Caco-2 (cell line): ENCODE measurements around the gene TMEM267. TPM values are rescaled to one million over a fixed set of nuclear protein-coding genes. Genes with fewer than 3 reads are reported as not detected.

Experiments
- BruUV-seq: library from RNA; stranded (reverse); fragments of 400-500 nt; replicated peaks from 2 replicates; lab custom pipeline; 2021; lab: Mats Ljungman, UMichigan
- CTCF ChIA-PET: fragments of 300-600 bp; sonication (Branson Sonifier 250); formaldehyde crosslinking; loops from one replicate; lab custom pipeline; 2022; ENCODE audit warnings: antibody characterized with exemption; lab: Charles Lee
- POLR2A ChIA-PET: fragments of 300-600 bp; sonication (Branson Sonifier 250); formaldehyde crosslinking; loops from one replicate; lab custom pipeline; 2022; ENCODE audit warnings: antibody characterized with exemption; lab: Charles Lee
- DNase-seq, 2 experiments: peaks; one replicate each; pipeline versions ENCODE4 v3.0.0 to v3.0.0-alpha.2; 2020 to 2022
- H3K27me3 ChIP-seq: replicated peaks from 2 replicates; pipeline ENCODE4 v1.6.0; 2011; ENCODE audit warnings: low read length; ENCODE audit not compliant: control insufficient read depth, insufficient read depth
- H3K36me3 ChIP-seq: 2 replicates; pipeline ENCODE4 v1.5.1; 2011; ENCODE audit warnings: low read length; ENCODE audit not compliant: control insufficient read depth, insufficient read depth
- H3K4me1 ChIP-seq: fragments of 250-450 bp; sonication (Bioruptor Pico); 2 replicates; pipeline ENCODE4 v1.5.1; 2020; ENCODE audit warnings: mild to moderate bottlenecking
- H3K4me3 ChIP-seq: 2 replicates; pipeline ENCODE4 v1.5.1; 2011; ENCODE audit warnings: low read depth, mild to moderate bottlenecking, control low read depth, low read length
- H3K9me3 ChIP-seq: fragments of 250-450 bp; sonication (Bioruptor Pico); 2 replicates; pipeline ENCODE4 v1.5.1; 2020; ENCODE audit warnings: mild to moderate bottlenecking, moderate library complexity
- H3K27ac Mint-ChIP-seq: one replicate; pipeline ENCODE4 v1.8.0; 2022; ENCODE audit warnings: mixed read lengths; ENCODE audit not compliant: unreplicated experiment
- H3K27me3 Mint-ChIP-seq: one replicate; pipeline ENCODE4 v1.8.0; 2022; ENCODE audit warnings: mixed read lengths; ENCODE audit not compliant: insufficient read depth, unreplicated experiment
- H3K36me3 Mint-ChIP-seq: one replicate; pipeline ENCODE4 v1.8.0; 2022; ENCODE audit warnings: mild to moderate bottlenecking, mixed read lengths; ENCODE audit not compliant: insufficient read depth, unreplicated experiment
- H3K4me1 Mint-ChIP-seq: one replicate; pipeline ENCODE4 v1.8.0; 2022; ENCODE audit warnings: low read depth, mixed read lengths; ENCODE audit not compliant: unreplicated experiment
- H3K4me3 Mint-ChIP-seq: one replicate; pipeline ENCODE4 v1.8.0; 2022; ENCODE audit warnings: mild to moderate bottlenecking, moderate library complexity, mixed read lengths; ENCODE audit not compliant: unreplicated experiment
- H3K9me3 Mint-ChIP-seq: one replicate; pipeline ENCODE4 v1.8.0; 2022; ENCODE audit warnings: mixed read lengths; ENCODE audit not compliant: unreplicated experiment
- intact Hi-C: fragments of 100-400 bp; cut with micrococcal nuclease; formaldehyde crosslinking; loops from one replicate; pipeline ENCODE4 v1.10.0; 2022; ENCODE audit not compliant: unreplicated experiment
- total RNA-seq: library from RNA; stranded (reverse); gene quantifications from 2 replicates; pipeline ENCODE4 v1.2.3, GENCODE V29; 2022
- TF ChIP-seq, protein P1 (sequence below), 2 experiments: fragments of 200-600 bp in 1 of 2; IDR thresholded peaks; 1 replicate in 1 of 2; 2 replicates in 1 of 2; pipeline versions ENCODE4 v1.5.1 to v1.8.0; 2011 to 2022; ENCODE audit warnings: antibody characterized with exemption in 1 of 2, control low read depth in 1 of 2, inconsistent platforms in 1 of 2, low read depth in 1 of 2, low read length in 1 of 2, mild to moderate bottlenecking in 1 of 2, moderate library complexity in 1 of 2; ENCODE audit not compliant: insufficient read depth in 1 of 2, severe bottlenecking in 1 of 2, unreplicated experiment in 1 of 2

Gene TMEM267
- total RNA-seq, 1 experiment from 2014 or later: 15.5 TPM

DNA sequence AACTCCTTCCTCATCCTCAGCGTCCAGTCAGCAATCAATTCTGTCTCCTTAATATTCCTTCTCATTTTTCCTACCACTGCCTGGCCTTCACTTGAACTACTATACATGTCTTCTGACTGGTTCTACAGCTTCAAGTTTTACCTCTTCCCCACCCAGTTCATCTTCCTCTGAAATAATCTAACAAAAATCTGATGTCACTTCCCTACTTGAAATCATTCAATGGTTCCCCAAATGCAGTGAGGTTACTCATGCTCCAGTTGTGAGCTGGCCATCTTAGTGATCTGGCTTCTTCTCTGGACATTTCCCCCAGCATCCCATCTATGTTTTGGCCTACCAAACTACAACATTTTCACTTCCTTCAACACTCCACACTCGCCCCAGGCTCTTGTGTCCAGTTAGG lies 14.9 kb upstream of the TMEM267 start:
- no peaks in the 10 kb centered on the region for H3K9me3 Mint-ChIP-seq
- intact Hi-C loops: no loop called here
- CTCF ChIA-PET: interaction anchor here (0.6 to 2.2 kb wide), 2 partner anchors 14 to 109 kb away, joined by 3 to 5 read pairs; partner anchors contain the start of gene TMEM267
- H3K27ac Mint-ChIP-seq: no peak overlapping the region
- no peak overlapping the region for H3K4me3 Mint-ChIP-seq
- no peak overlapping the region for H3K4me3 ChIP-seq
- POLR2A ChIA-PET: no interaction called here
- TF ChIP-seq, protein P1, sequence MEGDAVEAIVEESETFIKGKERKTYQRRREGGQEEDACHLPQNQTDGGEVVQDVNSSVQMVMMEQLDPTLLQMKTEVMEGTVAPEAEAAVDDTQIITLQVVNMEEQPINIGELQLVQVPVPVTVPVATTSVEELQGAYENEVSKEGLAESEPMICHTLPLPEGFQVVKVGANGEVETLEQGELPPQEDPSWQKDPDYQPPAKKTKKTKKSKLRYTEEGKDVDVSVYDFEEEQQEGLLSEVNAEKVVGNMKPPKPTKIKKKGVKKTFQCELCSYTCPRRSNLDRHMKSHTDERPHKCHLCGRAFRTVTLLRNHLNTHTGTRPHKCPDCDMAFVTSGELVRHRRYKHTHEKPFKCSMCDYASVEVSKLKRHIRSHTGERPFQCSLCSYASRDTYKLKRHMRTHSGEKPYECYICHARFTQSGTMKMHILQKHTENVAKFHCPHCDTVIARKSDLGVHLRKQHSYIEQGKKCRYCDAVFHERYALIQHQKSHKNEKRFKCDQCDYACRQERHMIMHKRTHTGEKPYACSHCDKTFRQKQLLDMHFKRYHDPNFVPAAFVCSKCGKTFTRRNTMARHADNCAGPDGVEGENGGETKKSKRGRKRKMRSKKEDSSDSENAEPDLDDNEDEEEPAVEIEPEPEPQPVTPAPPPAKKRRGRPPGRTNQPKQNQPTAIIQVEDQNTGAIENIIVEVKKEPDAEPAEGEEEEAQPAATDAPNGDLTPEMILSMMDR (IDR thresholded peaks at IDR 0.05; ENCODE audit: insufficient read depth in 1 of 2, low read depth in 1 of 2, low read length in 1 of 2, severe bottlenecking in 1 of 2, unreplicated experiment in 1 of 2): no peak
- H3K4me1 Mint-ChIP-seq: no peaks in the 10 kb centered on the region
- no TSS peak for BruUV-seq
- no peaks in the 10 kb centered on the region for H3K36me3 Mint-ChIP-seq
- no peaks in the 10 kb centered on the region for H3K36me3 ChIP-seq
- H3K27me3 Mint-ChIP-seq: no peaks in the 10 kb centered on the region
- no peaks in the 10 kb centered on the region for H3K27me3 ChIP-seq
- H3K9me3 ChIP-seq: no peaks in the 10 kb centered on the region
- DNase-seq: no peak
- no peaks in the 10 kb centered on the region for H3K4me1 ChIP-seq

DNA sequence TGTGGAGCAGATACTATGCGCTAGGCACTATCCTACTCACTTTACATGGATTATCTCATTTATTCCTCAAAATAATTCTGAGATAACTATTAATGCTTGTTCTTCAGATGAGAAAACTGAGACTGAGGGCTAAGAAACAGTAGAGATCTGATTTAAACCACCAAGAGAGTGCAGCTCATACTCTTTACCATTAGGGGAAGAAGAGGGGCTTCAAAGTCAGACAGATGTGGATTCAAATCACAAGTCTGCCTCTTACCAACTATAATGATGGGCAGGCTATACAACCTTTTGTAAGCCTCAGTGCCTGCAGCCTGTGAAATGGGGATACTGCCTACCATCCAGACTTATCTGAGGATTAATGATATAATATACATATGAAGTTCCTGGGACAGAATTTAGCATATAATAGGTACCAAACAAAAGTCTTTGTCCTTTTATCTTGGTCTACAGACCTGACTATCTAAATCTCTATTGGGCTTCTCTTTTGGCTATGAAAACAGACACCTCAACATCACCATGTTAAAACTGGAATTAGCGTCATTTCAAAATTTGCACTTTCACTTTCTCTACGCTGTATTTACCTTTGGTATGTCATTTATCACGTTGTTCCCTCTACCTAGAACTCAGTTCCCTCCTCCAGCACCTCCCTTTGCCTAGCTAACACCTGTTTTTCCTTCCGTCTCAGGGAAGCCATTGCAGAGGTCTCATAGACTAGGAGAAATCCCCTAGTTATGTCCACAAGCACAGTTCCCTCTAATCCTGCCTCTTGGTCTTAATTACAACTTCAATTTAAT lies 13.8 kb upstream of the TMEM267 start:
- TF ChIP-seq, protein P1 (IDR thresholded peaks at IDR 0.05; ENCODE audit: insufficient read depth in 1 of 2, low read depth in 1 of 2, low read length in 1 of 2, severe bottlenecking in 1 of 2, unreplicated experiment in 1 of 2): no peak
- POLR2A ChIA-PET: no interaction called here
- Histone ChIP-seq H3K4me3 (no peak overlapping the region), H3K4me1 (no peaks in the 10 kb centered on the region), H3K27me3 (no peaks in the 10 kb centered on the region), H3K36me3 (no peaks in the 10 kb centered on the region), H3K9me3 (no peaks in the 10 kb centered on the region)
- no peaks in the 10 kb centered on the region for H3K27me3 Mint-ChIP-seq
- DNase-seq: no peak
- no TSS peak for BruUV-seq
- H3K4me1 Mint-ChIP-seq: no peaks in the 10 kb centered on the region
- H3K9me3 Mint-ChIP-seq: no peaks in the 10 kb centered on the region
- H3K36me3 Mint-ChIP-seq: no peaks in the 10 kb centered on the region
- H3K4me3 Mint-ChIP-seq: no peak overlapping the region
- intact Hi-C loops: no loop called here
- H3K27ac Mint-ChIP-seq: no peak overlapping the region
- CTCF ChIA-PET: interaction anchor here (2.2 kb wide), 1 partner anchor 13 kb away, joined by 5 read pairs; the partner anchor contains the start of gene TMEM267

DNA sequence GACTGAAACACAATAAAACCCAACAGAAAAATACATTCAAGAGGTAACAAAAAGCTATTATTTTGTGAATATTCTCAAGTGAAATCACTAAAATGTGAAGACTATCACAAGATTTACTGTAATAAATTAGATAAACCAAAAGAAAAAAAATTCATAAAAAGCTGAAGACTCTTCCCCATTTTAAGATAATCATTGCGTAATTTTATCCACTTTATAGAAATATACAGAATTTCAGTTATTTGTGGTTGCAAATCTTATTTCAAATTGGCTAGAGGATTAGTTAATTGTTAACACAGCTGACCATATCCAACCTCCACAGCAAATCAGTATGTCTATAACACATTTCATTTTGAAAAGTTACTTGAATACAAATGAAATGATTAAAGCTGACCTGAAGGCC lies 7.7 kb upstream of the TMEM267 start:
- CTCF ChIA-PET: no interaction called here

More for the DNA sequence above, 7.7 kb upstream of the TMEM267 start:
- POLR2A ChIA-PET: no interaction called here
- Mint-ChIP-seq H3K4me3 (no peak overlapping the region), H3K9me3 (no peaks in the 10 kb centered on the region), H3K27me3 (no peaks in the 10 kb centered on the region), H3K27ac (no peak overlapping the region), H3K36me3 (peaks cover 7% of the 10 kb centered on the region), H3K4me1 (no peaks in the 10 kb centered on the region)
- Histone ChIP-seq H3K36me3 (no peaks in the 10 kb centered on the region), H3K4me3 (no peak overlapping the region), H3K4me1 (no peaks in the 10 kb centered on the region), H3K27me3 (no peaks in the 10 kb centered on the region), H3K9me3 (no peaks in the 10 kb centered on the region)
- no peak for DNase-seq
- TF ChIP-seq, protein P1 (IDR thresholded peaks at IDR 0.05; ENCODE audit: insufficient read depth in 1 of 2, low read depth in 1 of 2, low read length in 1 of 2, severe bottlenecking in 1 of 2, unreplicated experiment in 1 of 2): no peak
- BruUV-seq: no TSS peak
- intact Hi-C loops: no loop called here
